B cell (primary cell): ENCODE measurements around the gene BID. TPM values are rescaled to one million over a fixed set of nuclear protein-coding genes. Genes with fewer than 3 reads are reported as not detected.

Experiments used
- ATAC-seq: fragments of 200-7000 bp; cut with Tn5 transposase; one replicate; pipeline ENCODE4 v1.10.0; 2021; ENCODE audit warnings: low read depth, mild to moderate bottlenecking, moderate number of reproducible peaks, moderate library complexity
- CTCF ChIA-PET: fragments of 350-600 bp; sonication (Branson Sonifier 250); formaldehyde crosslinking; loops from one replicate; lab custom pipeline; 2021; ENCODE audit warnings: antibody characterized with exemption, inconsistent platforms; lab: Charles Lee
- POLR2A ChIA-PET: fragments of 350-600 bp; sonication (Branson Sonifier 250); formaldehyde crosslinking; loops from one replicate; lab custom pipeline; 2021; ENCODE audit warnings: antibody characterized with exemption; lab: Charles Lee
- DNase-seq: peaks from one replicate; pipeline ENCODE4 v3.0.0; 2013
- H2AFZ ChIP-seq: 2 replicates; pipeline ENCODE4 v1.6.1; 2012; ENCODE audit warnings: mild to moderate bottlenecking, low read depth, low read length; ENCODE audit not compliant: insufficient read depth, poor library complexity, severe bottlenecking
- H3K27ac ChIP-seq, 2 donors: 1 replicate in 1 of 2; 2 replicates in 1 of 2; pipeline ENCODE4 v1.5.1; 2012 to 2013; ENCODE audit warnings: low read length in 2 of 2, mild to moderate bottlenecking in 2 of 2, moderate library complexity in 1 of 2
- H3K27me3 ChIP-seq, 4 experiments: fragments of 200-600 bp in 1 of 4; sonication (generic) in 1 of 4; replicated peaks in 1 of 4; 1 replicate in 2 of 4; 2 replicates in 2 of 4; pipeline versions ENCODE4 v1.6.1 to v1.7.0; 2013 to 2016; ENCODE audit warnings: low read length in 3 of 4, mild to moderate bottlenecking in 2 of 4, mixed read lengths in 1 of 4, moderate library complexity in 1 of 4; ENCODE audit not compliant: insufficient read depth in 4 of 4, control insufficient read depth in 3 of 4; ENCODE audit errors: control extremely low read depth in 1 of 4
- H3K36me3 ChIP-seq, 2 experiments: replicated peaks in 1 of 2; 1 replicate in 1 of 2; 2 replicates in 1 of 2; pipeline versions ENCODE4 v1.6.1 to v1.7.1; 2013; ENCODE audit warnings: low read length in 1 of 2; ENCODE audit not compliant: insufficient read depth in 2 of 2, control insufficient read depth in 1 of 2; ENCODE audit errors: control extremely low read depth in 1 of 2, extremely low read depth in 1 of 2
- H3K4me1 ChIP-seq, 2 donors: fragments of 200-600 bp in 1 of 2; sonication (generic) in 1 of 2; 1 replicate in 1 of 2; 2 replicates in 1 of 2; pipeline versions ENCODE4 v1.5.1 to v1.6.1; 2013 to 2017; ENCODE audit warnings: low read length in 2 of 2; ENCODE audit not compliant: control insufficient read depth in 2 of 2, insufficient read depth in 2 of 2
- H3K4me2 ChIP-seq: replicated peaks from 2 replicates; pipeline ENCODE3; 2012; ENCODE audit warnings: mild to moderate bottlenecking, low read depth, low read length; ENCODE audit not compliant: poor library complexity, severe bottlenecking
- H3K4me3 ChIP-seq, 5 experiments: fragments of 200-600 bp in 1 of 5; sonication (generic) in 1 of 5; 1 replicate in 3 of 5; 2 replicates in 2 of 5; pipeline versions ENCODE4 v1.5.1 to v1.7.0; 2011 to 2016; ENCODE audit warnings: low read length in 4 of 5, mild to moderate bottlenecking in 4 of 5, low read depth in 2 of 5, control low read depth in 1 of 5, moderate library complexity in 1 of 5; ENCODE audit not compliant: insufficient read depth in 1 of 5; ENCODE audit errors: control extremely low read depth in 1 of 5, extremely low read depth in 1 of 5
- H3K79me2 ChIP-seq: fragments of 200-600 bp; sonication (generic); one replicate; pipeline ENCODE4 v1.6.0; 2016; ENCODE audit warnings: low read length; ENCODE audit not compliant: control insufficient read depth, insufficient read depth
- H3K9ac ChIP-seq: fragments of 200-600 bp; sonication (generic); 2 replicates; pipeline ENCODE4 v1.6.1; 2017; ENCODE audit warnings: mild to moderate bottlenecking, low read length, moderate library complexity
- H3K9me3 ChIP-seq, 3 donors: one replicate each; pipeline versions ENCODE4 v1.6.1 to v1.7.1; 2013; ENCODE audit warnings: low read length in 2 of 3; ENCODE audit not compliant: control insufficient read depth in 2 of 3, insufficient read depth in 1 of 3; ENCODE audit errors: control extremely low read depth in 1 of 3
- H4K20me1 ChIP-seq: 2 replicates; pipeline ENCODE4 v1.6.0; 2012; ENCODE audit warnings: mild to moderate bottlenecking, low read length; ENCODE audit not compliant: insufficient read depth, control insufficient read depth, poor library complexity, severe bottlenecking
- H3K27ac Mint-ChIP-seq: one replicate; pipeline ENCODE4 v1.8.0; 2021; ENCODE audit warnings: mixed read lengths
- H3K27me3 Mint-ChIP-seq: one replicate; pipeline ENCODE4 v1.8.0; 2021; ENCODE audit warnings: mixed read lengths
- H3K4me1 Mint-ChIP-seq: one replicate; pipeline ENCODE4 v1.8.0; 2021; ENCODE audit warnings: mixed read lengths
- H3K4me3 Mint-ChIP-seq: one replicate; pipeline ENCODE4 v1.8.0; 2021; ENCODE audit warnings: mixed read lengths
- H3K9me3 Mint-ChIP-seq: one replicate; pipeline ENCODE4 v1.8.0; 2022; ENCODE audit warnings: mixed read lengths; ENCODE audit not compliant: insufficient read depth
- CTCF ChIP-seq: fragments of 200-600 bp; IDR thresholded peaks from one replicate; pipeline ENCODE4 v1.8.0; 2022; ENCODE audit warnings: antibody characterized with exemption, mild to moderate bottlenecking
- EZH2 ChIP-seq: IDR thresholded peaks from 2 replicates; pipeline ENCODE4 v1.6.1; 2012; ENCODE audit warnings: borderline replicate concordance, low read depth, mild to moderate bottlenecking, moderate library complexity, low read length; ENCODE audit not compliant: insufficient read depth, poor library complexity, severe bottlenecking
- WGBS: methylation state at CpG from one replicate; pipeline ENCODE4 v1.1.5; 2013; ENCODE audit warnings: missing lambda C conversion rate; ENCODE audit not compliant: insufficient coverage; 5-methylcytosine and 5-hydroxymethylcytosine counted together
- intact Hi-C: fragments of 100-400 bp; cut with micrococcal nuclease; formaldehyde crosslinking; loops from one replicate; pipeline ENCODE4 v1.10.0; 2022
- polyA plus RNA-seq: library from polyadenylated mRNA; depleted of rRNA; stranded (reverse); fragments of >200 nt; gene quantifications from 2 replicates; pipeline ENCODE4 v1.2.3, GENCODE V29; 2012
- total RNA-seq, 2 donors: library from RNA; stranded (reverse); fragments of 120-200 nt in 1 of 2; gene quantifications; 1 replicate in 1 of 2; 2 replicates in 1 of 2; pipeline versions ENCODE4 v1.2.3 to v1.2.4, GENCODE V29; 2013 to 2022

BID gene
- total and polyA plus RNA-seq, 2 donors (not counting 1 experiment from before 2014, with no cell fraction given): 17.5 to 23.3 TPM

DNA sequence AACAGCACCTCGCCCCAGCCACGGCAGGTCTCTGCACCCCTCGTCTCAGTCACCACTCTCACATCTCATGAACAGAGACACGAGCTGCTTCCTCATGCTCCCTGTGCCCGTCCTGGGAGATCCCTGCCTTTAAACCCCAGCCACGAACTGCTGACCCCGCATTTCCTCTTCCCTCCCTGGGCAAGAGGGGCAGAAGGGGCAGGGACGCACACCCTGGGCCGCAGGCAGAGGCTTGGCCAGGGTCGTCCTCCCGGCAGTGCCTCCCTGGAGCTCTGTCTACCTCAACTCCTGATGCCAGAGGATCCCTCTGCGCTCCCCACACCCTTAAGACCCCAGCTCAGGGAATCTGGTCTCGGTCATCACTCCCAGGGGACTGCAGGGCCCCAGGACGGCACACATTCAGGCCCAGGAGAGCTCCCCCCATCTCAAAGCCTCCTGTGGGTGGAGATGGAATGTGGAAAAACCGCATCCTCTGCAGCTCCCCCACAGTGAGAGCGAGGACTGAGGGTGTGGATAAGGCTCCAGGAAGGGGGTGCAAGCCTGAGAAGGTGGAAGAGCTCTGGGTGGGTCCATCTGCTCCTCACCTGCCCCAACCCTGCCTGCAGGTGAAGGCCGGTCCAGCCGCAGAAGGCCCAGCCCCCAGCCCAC is 1.2 kb downstream of the BID start:
- H3K27me3 ChIP-seq: no peaks in the 10 kb centered on the region
- no peaks in the 10 kb centered on the region for H3K9me3 ChIP-seq
- WGBS: 16% methylated on average over 14 of the region's 18 CpGs
- Mint-ChIP-seq H3K9me3 (no peaks in the 10 kb centered on the region), H3K27ac (peak overlapping the region; percentile 93), H3K4me1 (peaks cover 69% of the 10 kb centered on the region), H3K4me3 (peak overlapping the region; percentile 87), H3K27me3 (no peaks in the 10 kb centered on the region)
- H3K9ac ChIP-seq: peak overlapping the region; percentile 74
- ATAC-seq (no peak), DNase-seq (peak; percentile 50)
- peaks cover 48% of the 10 kb centered on the region for H3K79me2 ChIP-seq
- H3K36me3 ChIP-seq: peaks cover 0 to 3% of the 10 kb centered on the region in 2 experiments
- peak overlapping the region; percentile 73 for H2AFZ ChIP-seq
- peaks cover 19% of the 10 kb centered on the region for H4K20me1 ChIP-seq
- TF ChIP-seq EZH2 (no peak), CTCF (no peak)
- H3K27ac ChIP-seq: peak overlapping the region; percentile 57 to 86
- peak overlapping the region; percentile 19 to 78 (median 62) for H3K4me3 ChIP-seq
- peaks cover 55 to 84% of the 10 kb centered on the region in 2 donors for H3K4me1 ChIP-seq
- ChIA-PET POLR2A (interaction anchor here (0.5 to 3.9 kb wide), 6 partner anchors 9 to 295 kb away, joined by 3 to 14 read pairs (median 8); no protein-coding TSS in a partner anchor), CTCF (interaction anchor here (0.5 to 6.6 kb wide), 10 partner anchors 12 to 306 kb away, joined by 3 to 73 read pairs (median 4); no protein-coding TSS in a partner anchor)
- H3K4me2 ChIP-seq: peak overlapping the region; percentile 99
- intact Hi-C loops: loop anchor here (1.0 to 5.0 kb wide), 3 partner anchors 8 to 229 kb away; partner anchors contain the start of gene BCL2L13
